Heart right ventricle (tissue), 16 donors: ENCODE measurements around the gene SLC2A11. TPM values are rescaled to one million over a fixed set of nuclear protein-coding genes. Genes with fewer than 3 reads are reported as not detected.

Experiments
- ATAC-seq, 8 donors: fragments of 200-7000 bp; cut with Tn5 transposase; one replicate each; pipeline ENCODE4 v1.9.1; 2020; ENCODE audit warnings: mild to moderate bottlenecking in 8 of 8, moderate library complexity in 8 of 8, moderate number of reproducible peaks in 1 of 8
- DNase-seq, 2 donors: peaks; one replicate each; pipeline ENCODE4 v3.0.0-alpha.2; 2020
- H3K27ac ChIP-seq, 10 donors: fragments of 200-600 bp; sonication (generic) in 2 of 10; one replicate each; pipeline versions ENCODE4 v1.5.0 to v1.8.0; 2020 to 2022; ENCODE audit warnings: mild to moderate bottlenecking in 3 of 10
- H3K27me3 ChIP-seq, 7 donors: fragments of 200-600 bp; one replicate each; pipeline ENCODE4 v1.8.0; 2021 to 2022; ENCODE audit warnings: mild to moderate bottlenecking in 2 of 7
- H3K36me3 ChIP-seq, 9 donors: fragments of 200-600 bp; sonication (generic) in 1 of 9; one replicate each; pipeline versions ENCODE4 v1.5.0 to v1.8.0; 2020 to 2022; ENCODE audit warnings: mild to moderate bottlenecking in 2 of 9
- H3K4me1 ChIP-seq, 9 donors: fragments of 200-600 bp; sonication (generic) in 1 of 9; one replicate each; pipeline versions ENCODE4 v1.5.0 to v1.8.0; 2020 to 2022; ENCODE audit warnings: mild to moderate bottlenecking in 4 of 9
- H3K4me3 ChIP-seq, 10 donors: fragments of 200-600 bp; sonication (generic) in 2 of 10; one replicate each; pipeline versions ENCODE4 v1.5.0 to v1.8.0; 2020 to 2022; ENCODE audit warnings: mild to moderate bottlenecking in 7 of 10, moderate library complexity in 2 of 10
- H3K9me3 ChIP-seq, 11 donors: fragments of 200-600 bp in 10 of 11; sonication (generic) in 2 of 11; one replicate each; pipeline versions ENCODE4 v1.5.0 to v1.8.0; 2013 to 2022; ENCODE audit warnings: mild to moderate bottlenecking in 2 of 11, control low read depth in 1 of 11, moderate library complexity in 1 of 11
- CTCF ChIP-seq, 9 donors: fragments of 200-600 bp; sonication (generic) in 2 of 9; IDR thresholded peaks; one replicate each; pipeline versions ENCODE4 v1.5.0 to v1.8.0; 2021 to 2022; ENCODE audit warnings: antibody characterized with exemption in 9 of 9, mild to moderate bottlenecking in 5 of 9, moderate library complexity in 1 of 9
- WGBS, 2 donors: extraction: QIAGEN DNeasy Blood & Tissue Kit; methylation state at CpG; one replicate each; pipeline ENCODE4 v1.1.7; 2013; ENCODE audit warnings: inconsistent platforms in 1 of 2; 5-methylcytosine and 5-hydroxymethylcytosine counted together
- intact Hi-C, 10 donors: fragments of 100-400 bp; cut with DNase I; formaldehyde crosslinking; loops; one replicate each; pipeline versions ENCODE4 v1.11.1 to v1.14.2; 2022
- polyA plus RNA-seq, 2 donors: library from polyadenylated mRNA; stranded (reverse); fragments of 200-250 nt; gene quantifications; one replicate each; pipeline ENCODE4 v1.2.3, GENCODE V29; 2013
- total RNA-seq, 10 donors: library from RNA; stranded (reverse); fragmentation: NEBNext Ultra II Directional in 3 of 10; extraction: Animal tissue kit (Norgen Biotek cat#: 25700) in 3 of 10; gene quantifications; one replicate each; pipeline versions ENCODE4 v1.2.1 to v1.2.4, GENCODE V29; 2021 to 2023
- donor health status: Arrhythmogenic right ventricular cardiomyopathy.
- donor health status: ischemic (EF 13 %, LVEDD 7.1; RV severe dilation, severe dysfunction).
- donor health status: healthy with polysubstance abuse.
- donor health status: DM: no; HTN: yes; CAD: no.
- donor health status: DM: no; HTN: no; CAD: no.
- donor health status: ischemic (EF 25% LVEDD 6.9; RV normal size, moderate dysfunction).
- donor health status: ischemic (EF 25% LVEDD 5.7; RV mildly dilated, moderate dysfunction).
- donor health status: healthy.
- donor health status: DM: yes; HTN: yes; CAD: no.
- donor health status: Ischemic cardiomyopathy.
- donor health status: ischemic (EF 35%, LVEDD 5.7; RV mildly dilated, moderate dysfunction).
- donor health status: nonischemic (EF 11% LVEDD 7.7; RV severe dilation, severe dysfunction).
- donor health status: DM: yes; HTN: yes; CAD: no.
- donor health status: PGD.
- donor health status: ischemic (EF 29% LVEDD 5.4; RV normal size, mild dysfunction).
- donor health status: nonischemic (EF 23%, LVEDD 6.1; RV moderate dilation, normal function).

The SLC2A11 gene
- total and polyA plus RNA-seq, 12 donors: 8.3 to 42.1 (median 21.2) TPM

- Histone ChIP-seq H3K27ac (peak overlapping the region in 4 of 10 donors; percentile 30 to 67 (median 57)), H3K36me3 (no peaks in the 10 kb centered on the region), H3K9me3 (no peaks in the 10 kb centered on the region), H3K27me3 (no peaks in the 10 kb centered on the region), H3K4me1 (peaks cover 5 to 29% (median 18%) of the 10 kb centered on the region in 9 donors), H3K4me3 (peak overlapping the region in 1 of 10 donors; percentile 23)
- TF ChIP-seq CTCF (IDR thresholded peaks at IDR 0.05): no peak
- WGBS, 2 donors: 73 to 79% methylated on average over 11 of the region's 11 CpGs
- intact Hi-C loops: no loop called here
- no peak for DNase-seq
- no peak for ATAC-seq
Measured at GRCh38 chr22:23908587-23909205, 51.0 kb downstream of the SLC2A11 start.

- Histone ChIP-seq H3K27me3 (no peaks in the 10 kb centered on the region), H3K27ac (peak overlapping the region in 5 of 10 donors; percentile 6 to 67 (median 53)), H3K9me3 (no peaks in the 10 kb centered on the region), H3K36me3 (no peaks in the 10 kb centered on the region), H3K4me1 (peaks cover 5 to 29% (median 18%) of the 10 kb centered on the region in 9 donors), H3K4me3 (peak overlapping the region in 2 of 10 donors; percentile 5 to 23)
- intact Hi-C loops: no loop called here
- no peak for DNase-seq
- 42 to 50% methylated on average over 6 of the region's 6 CpGs for WGBS, 2 donors
- TF ChIP-seq CTCF (IDR thresholded peaks at IDR 0.05): no peak
- ATAC-seq: no peak
Measured at GRCh38 chr22:23909296-23909898, 51.7 kb downstream of the SLC2A11 start.

- no peak overlapping the region for H3K4me3 ChIP-seq
- peaks cover 5 to 29% (median 16%) of the 10 kb centered on the region in 9 donors for H3K4me1 ChIP-seq
- DNase-seq (no peak), ATAC-seq (no peak)
- WGBS, 2 donors: 87 to 90% methylated on average over 3 of the region's 3 CpGs
- no peak for TF ChIP-seq CTCF (IDR thresholded peaks at IDR 0.05)
- H3K27ac ChIP-seq: no peak overlapping the region
- H3K9me3 ChIP-seq: no peaks in the 10 kb centered on the region
- H3K36me3 ChIP-seq: no peaks in the 10 kb centered on the region
- intact Hi-C loops: loop anchor here in 2 of 10 donors (10.0 kb wide), 2 partner anchors 64 to 644 kb away; partner anchors contain the start of genes DDT (in 1 of the 2), GUCD1 (in 1 of the 2) and SNRPD3 (in 1 of the 2)
- H3K27me3 ChIP-seq: no peaks in the 10 kb centered on the region
Measured at GRCh38 chr22:23910496-23911190, 53.0 kb downstream of the SLC2A11 start.

GRCh38 chr22:23911318-23911980 is 53.8 kb downstream of the SLC2A11 start:
- WGBS, 2 donors: 92 to 95% methylated on average over 12 of the region's 12 CpGs
- TF ChIP-seq CTCF (IDR thresholded peaks at IDR 0.05): no peak
- intact Hi-C loops: loop anchor here in 2 of 10 donors (10.0 kb wide), 2 partner anchors 63 to 643 kb away; partner anchors contain the start of genes DDT (in 1 of the 2), GUCD1 (in 1 of the 2) and SNRPD3 (in 1 of the 2)
- Histone ChIP-seq H3K9me3 (no peaks in the 10 kb centered on the region), H3K4me1 (peaks cover 5 to 29% (median 16%) of the 10 kb centered on the region in 9 donors), H3K36me3 (no peaks in the 10 kb centered on the region), H3K27ac (no peak overlapping the region), H3K4me3 (no peak overlapping the region), H3K27me3 (no peaks in the 10 kb centered on the region)
- no peak for ATAC-seq
- DNase-seq: no peak
